ENCODE results near the gene IP6K2. TPM values are rescaled to one million over a fixed set of nuclear protein-coding genes. Genes with fewer than 3 reads are reported as not detected.

The IP6K2 gene
- total and polyA plus RNA-seq, 2 of the 13 experiments (the other 11 are each of a cell fraction or from before 2014, with no cell fraction given) = 85.5 to 112 TPM

DNA sequence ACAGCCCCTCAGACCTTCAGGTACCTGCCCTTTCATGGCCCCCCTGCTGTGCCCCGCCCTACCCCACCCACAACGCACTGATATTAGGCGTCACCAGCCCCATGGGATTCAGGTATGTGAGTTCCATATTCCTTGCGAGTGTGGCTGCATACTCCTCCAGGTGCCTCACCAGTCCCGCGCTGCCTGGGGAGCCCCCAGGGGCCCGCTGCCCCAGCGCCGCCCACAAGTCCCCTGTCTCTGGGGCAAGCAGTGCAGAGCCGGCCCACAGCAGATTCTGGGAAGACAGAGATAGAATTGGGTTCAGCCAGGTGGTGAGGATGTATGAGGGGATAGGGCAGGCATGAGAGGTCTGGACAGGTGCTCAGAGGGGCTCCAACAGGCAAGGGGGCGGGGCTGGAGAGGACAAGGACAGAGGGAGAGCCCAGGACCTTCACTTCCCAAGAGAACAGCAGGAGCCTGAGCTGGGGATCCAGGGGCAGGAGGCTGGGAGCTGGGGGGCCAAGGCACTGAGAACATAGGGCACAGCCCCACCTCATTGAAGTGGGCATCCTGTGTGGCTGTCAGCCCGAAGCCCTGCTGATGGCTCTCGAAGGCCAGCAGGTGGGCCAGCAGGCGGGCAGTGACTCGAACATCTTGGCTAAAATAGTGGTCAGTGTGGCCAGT lies 68.7 kb downstream of the IP6K2 start:
- Histone ChIP-seq H3K4me3 (replicated peaks in 1 of 3; ENCODE audit: insufficient read depth in 1 of 3, low read depth in 2 of 3, low read length in 3 of 3) (no peak overlapping the region), H3K36me3 (replicated peaks in 1 of 2; ENCODE audit: control insufficient read depth in 1 of 2, insufficient read depth in 2 of 2, low read length in 2 of 2) (peaks cover 0 to 3% of the 10 kb centered on the region in 2 experiments; a peak in 3 of 5 replicates), H2AFZ (ENCODE audit: low read length) (no peak overlapping the region), H3K9ac (ENCODE audit: insufficient read depth, low read depth, low read length) (no peak overlapping the region), H3K4me2 (ENCODE audit: low read depth, low read length) (no peak overlapping the region), H3K27me3 (ENCODE audit: control insufficient read depth in 1 of 2, insufficient read depth in 2 of 2, low read length in 2 of 2) (no peaks in the 10 kb centered on the region), H3K4me1 (ENCODE audit: insufficient read depth, low read length) (peaks cover 10% of the 10 kb centered on the region; the same call in 1 of the 2 replicates), H4K20me1 (ENCODE audit: insufficient read depth, low read length) (no peaks in the 10 kb centered on the region), H3K27ac (ENCODE audit: extremely low read length, insufficient read depth, low read length) (no peak overlapping the region), H3K79me2 (ENCODE audit: insufficient read depth, low read length) (no peaks in the 10 kb centered on the region), H3K9me3 (ENCODE audit: low read length) (no peaks in the 10 kb centered on the region)
- CTCF ChIA-PET (ENCODE audit: low intra/inter-chr PET ratio, low total read pairs) = no interaction called here
- TF ChIP-seq ZNF883 (CRISPR knock-in tag; IDR thresholded peaks at IDR 0.05; ENCODE audit: not compliant biosample characterization) (no peak), MTA1 (CRISPR knock-in tag; IDR thresholded peaks at IDR 0.05; ENCODE audit: borderline replicate concordance) (no peak), ZNF329 (CRISPR knock-in tag; IDR thresholded peaks at IDR 0.05; ENCODE audit: low read depth) (no peak), ZMYM4 (CRISPR knock-in tag; IDR thresholded peaks at IDR 0.05) (no peak), ZBTB3 (CRISPR knock-in tag; IDR thresholded peaks at IDR 0.05; ENCODE audit: borderline replicate concordance, low read depth) (no peak), SRY (CRISPR knock-in tag; IDR thresholded peaks at IDR 0.05) (no peak), SNAPC2 (CRISPR knock-in tag; IDR thresholded peaks at IDR 0.05) (no peak), ZNF354B (CRISPR knock-in tag; IDR thresholded peaks at IDR 0.05) (no peak), ZNF253 (CRISPR knock-in tag; IDR thresholded peaks at IDR 0.05; ENCODE audit: borderline replicate concordance) (no peak), MAFK (conservative IDR thresholded peaks at IDR 0.05 in 1 of 2, IDR thresholded peaks at IDR 0.05 in 1 of 2; ENCODE audit: low read length in 2 of 2) (no peak), SP2 (CRISPR knock-in tag; IDR thresholded peaks at IDR 0.05) (no peak)
- TF ChIP-seq, protein P1, sequence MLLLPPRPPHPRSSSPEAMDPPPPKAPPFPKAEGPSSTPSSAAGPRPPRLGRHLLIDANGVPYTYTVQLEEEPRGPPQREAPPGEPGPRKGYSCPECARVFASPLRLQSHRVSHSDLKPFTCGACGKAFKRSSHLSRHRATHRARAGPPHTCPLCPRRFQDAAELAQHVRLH (CRISPR knock-in tag; IDR thresholded peaks at IDR 0.05; ENCODE audit: borderline replicate concordance, low read depth) = no peak
- intact Hi-C loops (cut with micrococcal nuclease; ENCODE audit: unreplicated experiment) = no loop called here
- POLR2A ChIA-PET = no interaction called here
- FAIRE-seq (no peak), DNase-seq (ENCODE audit: low spot score) (no peak), ATAC-seq (no peak)
- in situ Hi-C loops (cut with HindIII; ENCODE audit: extremely low pct_ligation_motif_present, low pct_unique_long_range_greater_than_20kb) = no loop called here
- 77% methylated on average over 8 of the region's 15 CpGs for WGBS (ENCODE audit: low lambda C conversion rate)
- no TSS peak for BruUV-seq (replicated peaks)

Data from HepG2 (cell line).